Ovary (tissue), 9 donors: Measurements from ENCODE around the gene SUMO4. TPM values are rescaled to one million over a fixed set of nuclear protein-coding genes. Genes with fewer than 3 reads are reported as not detected.

Experiments
- DNase-seq, 5 donors: peaks; one replicate each; pipeline ENCODE4 v3.0.0-alpha.2; 2019 to 2020
- H3K27ac ChIP-seq, 2 donors: fragments of 200-600 bp; one replicate each; pipeline versions ENCODE4 v1.5.1 to v1.8.0; 2019 to 2022
- H3K27me3 ChIP-seq: fragments of 200-600 bp; one replicate; pipeline ENCODE4 v1.8.0; 2022
- H3K36me3 ChIP-seq: fragments of 200-600 bp; sonication (generic); one replicate; pipeline ENCODE4 v1.5.1; 2019
- H3K4me1 ChIP-seq: one replicate; pipeline ENCODE4 v1.8.1; 2013; ENCODE audit warnings: mild to moderate bottlenecking, moderate library complexity; ENCODE audit not compliant: insufficient read depth
- H3K4me3 ChIP-seq: fragments of 200-600 bp; sonication (generic); one replicate; pipeline ENCODE4 v1.5.1; 2017
- H3K9me3 ChIP-seq, 2 donors: fragments of 200-600 bp in 1 of 2; sonication (generic) in 1 of 2; one replicate each; pipeline versions ENCODE4 v1.5.1 to v1.8.1; 2013 to 2019; ENCODE audit warnings: mild to moderate bottlenecking in 1 of 2, moderate library complexity in 1 of 2
- CTCF ChIP-seq, 3 donors: fragments of 450-650 bp in 2 of 3; fragments of 200-600 bp in 1 of 3; IDR thresholded peaks; one replicate each; pipeline versions ENCODE4 v1.5.1 to v1.8.0; 2016 to 2022; ENCODE audit warnings: antibody characterized with exemption in 3 of 3, mild to moderate bottlenecking in 1 of 3
- EP300 ChIP-seq: sonication (generic); formaldehyde crosslinking; IDR thresholded peaks from one replicate; pipeline ENCODE4 v1.6.1; 2017; ENCODE audit warnings: antibody characterized with exemption
- POLR2A ChIP-seq: fragments of 450-650 bp; IDR thresholded peaks from one replicate; pipeline ENCODE4 v1.6.1; 2017; ENCODE audit warnings: antibody characterized with exemption, mild to moderate bottlenecking, moderate library complexity
- WGBS, 3 donors: extraction: QIAGEN DNeasy Blood & Tissue Kit in 1 of 3; methylation state at CpG; one replicate each; pipeline versions ENCODE4 v1.1.5 to v1.1.7; 2013 to 2017; 5-methylcytosine and 5-hydroxymethylcytosine counted together
- intact Hi-C, 4 donors: fragments of 100-400 bp; cut with DNase I; formaldehyde crosslinking; loops; one replicate each; pipeline versions ENCODE4 v1.11.0 to v1.15.1; 2022 to 2023
- polyA plus RNA-seq, 2 donors: library from polyadenylated mRNA; stranded (reverse); fragments of 200-250 nt in 1 of 2; fragments of 350-450 nt in 1 of 2; fragmentation: Illumina TruSeq in 1 of 2; extraction: RNeasy Lipid Tissue Mini Kit (QIAGEN cat#74804) in 1 of 2; gene quantifications; one replicate each; pipeline ENCODE4 v1.2.3, GENCODE V29; 2013 to 2014
- total RNA-seq, 7 donors: library from RNA; depleted of rRNA in 2 of 7; stranded (reverse); fragments of >200 nt in 2 of 7; fragmentation: NEBNext Ultra II Directional in 3 of 7; extraction: Animal tissue kit (Norgen Biotek cat#: 25700) in 3 of 7; gene quantifications; one replicate each; pipeline versions ENCODE4 v1.1.0 to v1.2.4, GENCODE V29; 2016 to 2023
- donor health status: DM: no; HTN: no; CAD: no; lungs with moderate emphysema.
- donor health status: DM: no; HTN: no; CAD: no.
- donor health status: Bipolar disorder and iron deficiency.
- donor health status: DM: yes; HTN: yes; CAD: no.
- donor health status: DM: no; HTN: no; CAD: no.
- donor health status: DM: yes; HTN: yes; CAD: no.

The SUMO4 gene
- total and polyA plus RNA-seq, 9 donors, result 0.11 to 5.0 (median 2.7) TPM

- H3K4me1 ChIP-seq, result no peaks in the 10 kb centered on the region
- H3K9me3 ChIP-seq, result no peaks in the 10 kb centered on the region
- no peaks in the 10 kb centered on the region for H3K36me3 ChIP-seq
- DNase-seq, result no peak
- intact Hi-C loops, result no loop called here
- 81 to 92% (median 81%) methylated on average over 4 of the region's 4 CpGs for WGBS, 3 donors
- TF ChIP-seq EP300 (no peak), POLR2A (no peak), CTCF (IDR thresholded peaks at IDR 0.05) (no peak)
- H3K27ac ChIP-seq, result no peak overlapping the region
- H3K27me3 ChIP-seq, result no peaks in the 10 kb centered on the region
- H3K4me3 ChIP-seq, result no peak overlapping the region
Measured at GRCh38 chr6:149414009-149414408, 13.9 kb downstream of the SUMO4 start.

DNA sequence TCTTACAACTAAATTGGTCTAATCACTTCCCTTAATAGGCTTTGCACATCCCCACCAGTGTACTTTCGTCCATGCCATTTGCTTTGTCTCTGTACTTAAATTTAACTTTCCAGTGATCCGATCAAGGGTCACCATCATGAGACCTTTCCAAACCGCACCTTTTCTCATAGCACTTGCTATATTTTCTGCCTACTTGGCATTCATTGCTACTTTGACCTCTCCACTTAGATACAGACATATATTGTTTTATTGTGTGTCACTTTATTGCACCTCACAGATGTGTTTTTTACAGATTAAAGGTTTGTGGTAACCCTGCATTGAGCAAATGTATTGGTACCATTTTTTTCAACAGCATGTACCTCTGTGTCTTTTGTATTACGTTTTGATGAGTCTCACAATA is 14.8 kb downstream of the SUMO4 start:
- H3K4me3 ChIP-seq, result no peak overlapping the region
- WGBS, 3 donors, result 90 to 94% (median 92%) methylated on average over 4 of the region's 4 CpGs
- no peak for DNase-seq
- no peaks in the 10 kb centered on the region for H3K27me3 ChIP-seq
- H3K27ac ChIP-seq, result no peak overlapping the region
- intact Hi-C loops, result no loop called here
- TF ChIP-seq POLR2A (no peak), CTCF (IDR thresholded peaks at IDR 0.05) (no peak), EP300 (no peak)
- no peaks in the 10 kb centered on the region for H3K9me3 ChIP-seq
- H3K4me1 ChIP-seq, result no peaks in the 10 kb centered on the region
- H3K36me3 ChIP-seq, result no peaks in the 10 kb centered on the region

- DNase-seq, result no peak
- H3K4me3 ChIP-seq, result no peak overlapping the region
- H3K4me1 ChIP-seq, result peaks cover 3% of the 10 kb centered on the region
- H3K27me3 ChIP-seq, result no peaks in the 10 kb centered on the region
- WGBS, 3 donors, result 89 to 92% (median 89%) methylated on average over 13 of the region's 13 CpGs
- H3K27ac ChIP-seq, result no peak overlapping the region
- H3K9me3 ChIP-seq, result no peaks in the 10 kb centered on the region
- intact Hi-C loops, result loop anchor here in 1 of 4 donors (10.0 kb wide), 1 partner anchor 385 kb away; no protein-coding TSS in a partner anchor
- H3K36me3 ChIP-seq, result no peaks in the 10 kb centered on the region
- TF ChIP-seq EP300 (no peak), POLR2A (no peak), CTCF (IDR thresholded peaks at IDR 0.05) (no peak)
Measured at GRCh38 chr6:149419696-149420404, 19.8 kb downstream of the SUMO4 start.

- H3K9me3 ChIP-seq, result no peaks in the 10 kb centered on the region
- no peak for DNase-seq
- H3K36me3 ChIP-seq, result no peaks in the 10 kb centered on the region
- peaks cover 3% of the 10 kb centered on the region for H3K4me1 ChIP-seq
- intact Hi-C loops, result loop anchor here in 1 of 4 donors (10.0 kb wide), 1 partner anchor 386 kb away; no protein-coding TSS in a partner anchor
- no peak overlapping the region for H3K4me3 ChIP-seq
- H3K27me3 ChIP-seq, result no peaks in the 10 kb centered on the region
- H3K27ac ChIP-seq, result no peak overlapping the region
- WGBS, 3 donors, result 44 to 60% (median 45%) methylated on average over 5 of the region's 5 CpGs
- TF ChIP-seq POLR2A, result no peak
- no peak for TF ChIP-seq EP300
- no peak for TF ChIP-seq CTCF (IDR thresholded peaks at IDR 0.05)
Measured at GRCh38 chr6:149421132-149421531, 21.1 kb downstream of the SUMO4 start.
